Neural cell (in vitro differentiated cells): ENCODE results near the gene ZC3H4. TPM values are rescaled to one million over a fixed set of nuclear protein-coding genes. Genes with fewer than 3 reads are reported as not detected.

Experiments
- H2AFZ ChIP-seq: fragments of 200-600, 300-800 bp; sonication (generic), shearing (Covaris generic); 2 replicates; pipeline ENCODE4 v1.6.0; 2014; ENCODE audit warnings: low read depth, mild to moderate bottlenecking, antibody characterized with exemption, low read length, moderate library complexity
- H3F3A ChIP-seq: fragments of 200-600 bp; shearing (Covaris generic); 2 replicates; pipeline ENCODE4 v1.6.1; 2016; ENCODE audit warnings: mild to moderate bottlenecking, moderate library complexity, mixed read lengths, antibody characterized with exemption, low read length; ENCODE audit not compliant: insufficient read depth, poor library complexity, severe bottlenecking
- H3K27ac ChIP-seq: fragments of 200-600, 300-800 bp; sonication (generic), shearing (Covaris generic); 2 replicates; pipeline ENCODE4 v1.5.1; 2014; ENCODE audit warnings: mild to moderate bottlenecking, low read length, moderate library complexity
- H3K27me3 ChIP-seq: fragments of 300-800, 200-600 bp; sonication (generic), shearing (Covaris generic); 2 replicates; pipeline ENCODE4 v1.6.0; 2014; ENCODE audit warnings: mild to moderate bottlenecking, low read depth, low read length, moderate library complexity; ENCODE audit not compliant: insufficient read depth
- H3K36me3 ChIP-seq: fragments of 300-800, 200-600 bp; sonication (generic), shearing (Covaris generic); 2 replicates; pipeline ENCODE4 v1.5.1; 2014; ENCODE audit warnings: mild to moderate bottlenecking, antibody characterized with exemption, low read length, moderate library complexity; ENCODE audit not compliant: insufficient read depth
- H3K4me2 ChIP-seq: fragments of 300-800, 200-600 bp; sonication (generic), shearing (Covaris generic); 2 replicates; pipeline ENCODE4 v1.6.0; 2014; ENCODE audit warnings: mild to moderate bottlenecking, low read length
- H3K4me3 ChIP-seq: fragments of 300-800, 200-600 bp; sonication (generic), shearing (Covaris generic); 2 replicates; pipeline ENCODE4 v1.5.1; 2014; ENCODE audit warnings: mild to moderate bottlenecking, low read length, moderate library complexity
- H3K79me2 ChIP-seq: fragments of 200-600 bp; shearing (Covaris generic); replicated peaks from 2 replicates; pipeline ENCODE4 v1.6.0; 2014; ENCODE audit warnings: mild to moderate bottlenecking, low read length, moderate library complexity; ENCODE audit not compliant: insufficient read depth
- H3K9ac ChIP-seq: fragments of 300-800, 200-600 bp; sonication (generic), shearing (Covaris generic); 2 replicates; pipeline ENCODE4 v1.6.1; 2016; ENCODE audit warnings: mild to moderate bottlenecking, low read length, mixed read lengths
- H3K9me2 ChIP-seq: fragments of 200-600 bp; shearing (Covaris generic); 2 replicates; pipeline ENCODE4 v1.6.1; 2016; ENCODE audit warnings: mild to moderate bottlenecking, low read length, mixed read lengths; ENCODE audit not compliant: insufficient read depth
- H3K9me3 ChIP-seq: fragments of 200-600, 300-800 bp; sonication (generic), shearing (Covaris generic); 2 replicates; pipeline ENCODE4 v1.6.1; 2016; ENCODE audit warnings: mild to moderate bottlenecking, mixed run types, low read length, moderate library complexity, mixed read lengths
- H4K20me1 ChIP-seq: fragments of 200-600 bp; shearing (Covaris generic); 2 replicates; pipeline ENCODE4 v1.6.1; 2016; ENCODE audit warnings: mild to moderate bottlenecking, mixed run types; ENCODE audit not compliant: insufficient read depth
- EP300 ChIP-seq: fragments of 450-650 bp; conservative IDR thresholded peaks from 2 replicates; pipeline ENCODE4 v1.6.1; 2014; ENCODE audit warnings: antibody characterized with exemption, mild to moderate bottlenecking, moderate library complexity; ENCODE audit not compliant: poor library complexity, severe bottlenecking
- EZH2 ChIP-seq: fragments of 200-600, 300-800 bp; shearing (Covaris generic), sonication (generic); IDR thresholded peaks from 2 replicates; pipeline ENCODE4 v1.6.1; 2014; ENCODE audit warnings: antibody characterized with exemption, low read length, borderline replicate concordance, mild to moderate bottlenecking; ENCODE audit not compliant: insufficient read depth, poor library complexity, severe bottlenecking
- MXI1 ChIP-seq: fragments of 450-650 bp; conservative IDR thresholded peaks from 2 replicates; pipeline ENCODE4 v1.6.1; 2014; ENCODE audit warnings: antibody characterized with exemption, mild to moderate bottlenecking; ENCODE audit not compliant: poor library complexity, severe bottlenecking
- POLR2AphosphoS5 ChIP-seq: IDR thresholded peaks from 2 replicates; pipeline ENCODE4 v1.6.1; 2012
- RAD21 ChIP-seq: fragments of 450-650 bp; conservative IDR thresholded peaks from 2 replicates; pipeline ENCODE4 v1.6.1; 2014; ENCODE audit warnings: antibody characterized with exemption, mild to moderate bottlenecking, moderate library complexity
- REST ChIP-seq: IDR thresholded peaks from 2 replicates; pipeline ENCODE4 v1.6.1; 2012; ENCODE audit warnings: borderline replicate concordance
- SMC3 ChIP-seq: fragments of 450-650 bp; conservative IDR thresholded peaks from 2 replicates; pipeline ENCODE4 v1.6.1; 2014; ENCODE audit warnings: antibody characterized with exemption, mild to moderate bottlenecking, moderate library complexity; ENCODE audit not compliant: poor library complexity
- TAF1 ChIP-seq: IDR thresholded peaks from 2 replicates; pipeline ENCODE4 v1.6.1; 2012; ENCODE audit warnings: low read depth
- polyA plus RNA-seq: library from polyadenylated mRNA; depleted of rRNA; stranded (reverse); fragments of >200 nt; gene quantifications from 2 replicates; pipeline ENCODE4 v1.2.3, GENCODE V29; 2014
- TF ChIP-seq, protein P1 (sequence below): fragments of 450-650 bp; IDR thresholded peaks from 2 replicates; pipeline ENCODE4 v1.5.1; 2014; ENCODE audit warnings: antibody characterized with exemption, mild to moderate bottlenecking, moderate library complexity; ENCODE audit not compliant: poor library complexity, severe bottlenecking

The ZC3H4 gene
- polyA plus RNA-seq, 1 donor from 2014 or later: 5.1 TPM

DNA sequence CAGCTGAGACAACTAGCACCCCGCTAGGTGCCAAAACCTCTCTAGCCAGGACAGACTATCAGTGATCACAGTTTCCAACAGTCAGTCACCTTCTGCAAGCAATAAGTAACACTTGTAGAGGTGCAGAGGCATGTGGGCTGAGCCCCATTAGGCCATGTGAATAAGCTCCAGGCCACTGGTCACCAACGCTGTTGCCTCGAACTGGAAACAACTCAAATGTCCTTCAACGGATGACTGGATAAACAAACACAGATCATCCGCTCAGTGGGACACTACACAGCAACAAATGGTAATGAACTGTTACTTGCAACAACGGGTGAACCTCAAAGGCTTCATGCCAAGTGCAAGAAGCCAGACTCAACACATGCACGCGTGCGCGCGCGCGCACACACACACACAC, 37.6 kb downstream of the ZC3H4 start:
- no peaks in the 10 kb centered on the region for H3F3A ChIP-seq
- no peak for TF ChIP-seq REST
- no peak for TF ChIP-seq EZH2
- no peak for TF ChIP-seq TAF1
- no peak for TF ChIP-seq POLR2AphosphoS5
- TF ChIP-seq EP300: no peak
- TF ChIP-seq, protein P1, sequence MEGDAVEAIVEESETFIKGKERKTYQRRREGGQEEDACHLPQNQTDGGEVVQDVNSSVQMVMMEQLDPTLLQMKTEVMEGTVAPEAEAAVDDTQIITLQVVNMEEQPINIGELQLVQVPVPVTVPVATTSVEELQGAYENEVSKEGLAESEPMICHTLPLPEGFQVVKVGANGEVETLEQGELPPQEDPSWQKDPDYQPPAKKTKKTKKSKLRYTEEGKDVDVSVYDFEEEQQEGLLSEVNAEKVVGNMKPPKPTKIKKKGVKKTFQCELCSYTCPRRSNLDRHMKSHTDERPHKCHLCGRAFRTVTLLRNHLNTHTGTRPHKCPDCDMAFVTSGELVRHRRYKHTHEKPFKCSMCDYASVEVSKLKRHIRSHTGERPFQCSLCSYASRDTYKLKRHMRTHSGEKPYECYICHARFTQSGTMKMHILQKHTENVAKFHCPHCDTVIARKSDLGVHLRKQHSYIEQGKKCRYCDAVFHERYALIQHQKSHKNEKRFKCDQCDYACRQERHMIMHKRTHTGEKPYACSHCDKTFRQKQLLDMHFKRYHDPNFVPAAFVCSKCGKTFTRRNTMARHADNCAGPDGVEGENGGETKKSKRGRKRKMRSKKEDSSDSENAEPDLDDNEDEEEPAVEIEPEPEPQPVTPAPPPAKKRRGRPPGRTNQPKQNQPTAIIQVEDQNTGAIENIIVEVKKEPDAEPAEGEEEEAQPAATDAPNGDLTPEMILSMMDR: no peak
- TF ChIP-seq SMC3: no peak
- no peak for TF ChIP-seq RAD21
- TF ChIP-seq MXI1: no peak
- no peak overlapping the region for H3K9ac ChIP-seq
- no peaks in the 10 kb centered on the region for H3K9me3 ChIP-seq
- no peak overlapping the region for H3K27ac ChIP-seq
- no peaks in the 10 kb centered on the region for H3K9me2 ChIP-seq
- H2AFZ ChIP-seq: no peak overlapping the region
- no peaks in the 10 kb centered on the region for H4K20me1 ChIP-seq
- H3K27me3 ChIP-seq: no peaks in the 10 kb centered on the region
- no peaks in the 10 kb centered on the region for H3K79me2 ChIP-seq
- no peak overlapping the region for H3K4me3 ChIP-seq
- H3K4me2 ChIP-seq: no peak overlapping the region
- no peaks in the 10 kb centered on the region for H3K36me3 ChIP-seq

DNA sequence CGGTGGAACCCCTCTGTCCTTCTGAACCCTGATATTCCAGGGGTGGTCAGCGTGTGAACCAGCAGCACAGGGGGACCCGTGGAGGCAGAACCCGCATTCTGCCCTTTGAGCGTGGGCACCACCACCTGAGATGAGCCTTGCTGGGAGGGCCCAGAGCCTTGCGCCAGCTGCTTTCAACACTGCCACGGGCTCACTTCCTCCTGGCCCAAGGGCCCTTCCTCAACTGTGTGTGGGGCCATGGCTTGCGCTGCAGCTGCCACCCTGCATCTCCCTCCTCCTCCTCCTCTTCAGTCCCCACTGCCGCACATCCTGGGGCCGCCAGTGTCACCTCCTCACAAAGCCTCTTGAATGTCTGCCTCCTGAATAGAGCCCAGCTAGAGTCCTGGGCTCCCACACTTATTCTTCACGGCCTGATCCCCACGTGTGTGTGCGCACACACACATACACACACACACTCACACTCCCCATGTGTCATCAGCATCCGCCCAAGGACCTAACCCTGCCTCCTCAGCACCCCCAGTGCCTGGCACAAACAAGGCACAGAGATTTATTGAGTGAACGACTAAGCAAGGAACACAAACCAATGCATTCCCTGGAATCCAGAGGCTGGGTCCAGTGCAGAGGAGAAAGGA, 38.3 kb downstream of the ZC3H4 start:
- TF ChIP-seq POLR2AphosphoS5: no peak
- no peak for TF ChIP-seq EZH2
- TF ChIP-seq, protein P1: no peak
- no peaks in the 10 kb centered on the region for H3K27me3 ChIP-seq
- H4K20me1 ChIP-seq: no peaks in the 10 kb centered on the region
- no peak overlapping the region for H3K4me3 ChIP-seq
- no peaks in the 10 kb centered on the region for H3K9me2 ChIP-seq
- no peaks in the 10 kb centered on the region for H3F3A ChIP-seq
- H3K9me3 ChIP-seq: no peaks in the 10 kb centered on the region
- H2AFZ ChIP-seq: no peak overlapping the region
- no peaks in the 10 kb centered on the region for H3K36me3 ChIP-seq
- H3K27ac ChIP-seq: no peak overlapping the region
- H3K4me2 ChIP-seq: no peak overlapping the region
- no peaks in the 10 kb centered on the region for H3K79me2 ChIP-seq
- H3K9ac ChIP-seq: no peak overlapping the region
